OCI-LY7 (cell line): ENCODE measurements around the gene RREB1.

Source experiments
- EZH2phosphoT487 ChIP-seq: fragments of 200-600 bp; sonication (generic); IDR thresholded peaks from 2 replicates; pipeline ENCODE4 v1.6.1; 2018; ENCODE audit warnings: low read depth, borderline replicate concordance, mild to moderate bottlenecking, mixed run types, antibody characterized with exemption, low read length, moderate library complexity, mixed read lengths
- TF ChIP-seq, protein P1 (sequence below): fragments of 200-600 bp; sonication (generic); conservative IDR thresholded peaks from 2 replicates; pipeline ENCODE4 v1.5.1; 2014; ENCODE audit warnings: mild to moderate bottlenecking, antibody characterized with exemption, low read length, moderate library complexity, mixed read lengths

DNA sequence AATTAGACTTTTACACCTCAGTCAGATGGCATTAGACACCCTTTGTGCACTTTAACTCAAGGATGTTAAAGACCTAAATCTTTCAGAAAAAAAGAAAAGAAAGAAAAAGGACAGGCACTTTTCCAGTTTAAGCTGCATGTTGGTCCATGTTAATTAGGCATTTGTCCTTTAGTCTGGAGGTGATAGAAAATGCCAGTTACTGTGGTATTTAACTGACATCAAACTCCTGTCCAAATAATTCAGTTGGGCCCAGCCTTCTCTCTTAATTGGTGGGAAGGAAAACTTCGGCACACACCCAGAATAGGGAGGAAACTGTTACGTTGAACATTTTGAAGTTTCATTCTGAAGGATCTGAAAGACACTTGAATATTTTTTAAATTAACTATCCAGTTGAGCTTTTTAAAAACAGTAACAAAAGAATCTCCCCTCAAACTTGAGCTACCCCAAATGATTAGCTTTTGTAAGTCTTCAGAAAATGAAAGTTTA, 30.3 kb downstream of the RREB1 start:
- TF ChIP-seq, protein P1, sequence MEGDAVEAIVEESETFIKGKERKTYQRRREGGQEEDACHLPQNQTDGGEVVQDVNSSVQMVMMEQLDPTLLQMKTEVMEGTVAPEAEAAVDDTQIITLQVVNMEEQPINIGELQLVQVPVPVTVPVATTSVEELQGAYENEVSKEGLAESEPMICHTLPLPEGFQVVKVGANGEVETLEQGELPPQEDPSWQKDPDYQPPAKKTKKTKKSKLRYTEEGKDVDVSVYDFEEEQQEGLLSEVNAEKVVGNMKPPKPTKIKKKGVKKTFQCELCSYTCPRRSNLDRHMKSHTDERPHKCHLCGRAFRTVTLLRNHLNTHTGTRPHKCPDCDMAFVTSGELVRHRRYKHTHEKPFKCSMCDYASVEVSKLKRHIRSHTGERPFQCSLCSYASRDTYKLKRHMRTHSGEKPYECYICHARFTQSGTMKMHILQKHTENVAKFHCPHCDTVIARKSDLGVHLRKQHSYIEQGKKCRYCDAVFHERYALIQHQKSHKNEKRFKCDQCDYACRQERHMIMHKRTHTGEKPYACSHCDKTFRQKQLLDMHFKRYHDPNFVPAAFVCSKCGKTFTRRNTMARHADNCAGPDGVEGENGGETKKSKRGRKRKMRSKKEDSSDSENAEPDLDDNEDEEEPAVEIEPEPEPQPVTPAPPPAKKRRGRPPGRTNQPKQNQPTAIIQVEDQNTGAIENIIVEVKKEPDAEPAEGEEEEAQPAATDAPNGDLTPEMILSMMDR, result no peak
- no peak for TF ChIP-seq EZH2phosphoT487
